HCT116 (cell line): ENCODE data around the gene ERMARD. TPM values are rescaled to one million over a fixed set of nuclear protein-coding genes. Genes with fewer than 3 reads are reported as not detected.

Source experiments
- ATAC-seq: fragments of 200-7000 bp; cut with Tn5 transposase; 2 replicates; pipeline ENCODE4 v1.9.1; 2020; ENCODE audit warnings: mild to moderate bottlenecking, moderate library complexity
- BruUV-seq: library from RNA; stranded (reverse); fragments of 400-500 nt; replicated peaks from 2 replicates; lab custom pipeline; 2021; lab: Mats Ljungman, UMichigan
- CTCF ChIA-PET: fragments of 300-600 bp; sonication (Branson Sonifier 250); formaldehyde crosslinking; loops from one replicate; lab custom pipeline; 2021; ENCODE audit warnings: antibody characterized with exemption; lab: Charles Lee
- POLR2A ChIA-PET: fragments of 300-600, 350-600 bp; sonication (Branson Sonifier 250); formaldehyde crosslinking; loops from one replicate; lab custom pipeline; 2021; ENCODE audit warnings: antibody characterized with exemption; lab: Charles Lee
- RAD21 ChIA-PET, 2 experiments: fragments of 300-600 bp; sonication (Branson Sonifier 250); formaldehyde crosslinking; loops; one replicate each; lab custom pipeline; 2023; ENCODE audit warnings: low total read pairs in 2 of 2; ENCODE audit not compliant: uncharacterized antibody in 2 of 2, unreplicated experiment in 2 of 2, low non-redundant PET in 1 of 2; lab: Charles Lee
- DNase-seq: peaks from one replicate; pipeline ENCODE4 v3.0.0-alpha.2; 2010; ENCODE audit warnings: low read depth, low spot score
- H2AFZ ChIP-seq: fragments of 200-600 bp; shearing (Covaris generic), sonication (generic); 2 replicates; pipeline ENCODE4 v1.6.1; 2017; ENCODE audit warnings: low read depth, mixed run types, mixed read lengths, antibody characterized with exemption, low read length; ENCODE audit not compliant: poor library complexity, severe bottlenecking
- H3K27ac ChIP-seq: 2 replicates; pipeline ENCODE4 v1.5.1; 2012; ENCODE audit warnings: low read depth, low read length
- H3K27me3 ChIP-seq: fragments of 200-600 bp; sonication (generic); 2 replicates; pipeline ENCODE4 v1.6.1; 2016; ENCODE audit warnings: mixed run types, low read length, mixed read lengths; ENCODE audit not compliant: insufficient read depth
- H3K36me3 ChIP-seq, 2 experiments: fragments of 200-500 bp in 1 of 2; fragments of 200-600 bp in 1 of 2; sonication (Bioruptor generic) in 1 of 2; sonication (generic) in 1 of 2; 2 replicates each; pipeline versions ENCODE4 v1.5.1 to v1.6.1; 2014 to 2016; ENCODE audit warnings: low read length in 2 of 2, inconsistent platforms in 1 of 2, mixed read lengths in 1 of 2, mixed run types in 1 of 2; ENCODE audit not compliant: insufficient read depth in 2 of 2, control insufficient read depth in 1 of 2
- H3K4me1 ChIP-seq, 2 experiments: fragments of 200-600 bp in 1 of 2; sonication (generic) in 1 of 2; 2 replicates each; pipeline versions ENCODE4 v1.5.1 to v1.6.1; 2012 to 2017; ENCODE audit warnings: low read length in 2 of 2, inconsistent platforms in 1 of 2, mild to moderate bottlenecking in 1 of 2, mixed read lengths in 1 of 2, mixed run types in 1 of 2, moderate library complexity in 1 of 2; ENCODE audit not compliant: insufficient read depth in 2 of 2, control insufficient read depth in 1 of 2
- H3K4me2 ChIP-seq: fragments of 200-600 bp; sonication (generic); 2 replicates; pipeline ENCODE4 v1.6.1; 2017; ENCODE audit warnings: mixed run types, low read length, mixed read lengths
- H3K4me3 ChIP-seq, 2 experiments: fragments of 200-600 bp in 1 of 2; sonication (generic) in 1 of 2; replicated peaks in 1 of 2; 2 replicates each; pipeline ENCODE4 v1.5.1; 2011 to 2016; ENCODE audit warnings: low read length in 2 of 2, control low read depth in 1 of 2, low read depth in 1 of 2, mild to moderate bottlenecking in 1 of 2, mixed read lengths in 1 of 2, mixed run types in 1 of 2
- H3K79me2 ChIP-seq: fragments of 200-600 bp; sonication (generic); 2 replicates; pipeline ENCODE4 v1.6.1; 2017; ENCODE audit warnings: mild to moderate bottlenecking, mixed run types, low read length, moderate library complexity, mixed read lengths; ENCODE audit not compliant: insufficient read depth
- H3K9ac ChIP-seq: fragments of 200-600 bp; sonication (generic); 2 replicates; pipeline ENCODE4 v1.6.1; 2016; ENCODE audit warnings: low read length, mixed read lengths
- H3K9me2 ChIP-seq: fragments of 200-600 bp; sonication (generic), shearing (Covaris generic); 2 replicates; pipeline ENCODE4 v1.6.1; 2017; ENCODE audit warnings: mixed run types, mild to moderate bottlenecking, moderate library complexity; ENCODE audit not compliant: insufficient read depth
- H3K9me3 ChIP-seq, 2 experiments: fragments of 200-500 bp in 1 of 2; fragments of 200-600 bp in 1 of 2; sonication (Bioruptor generic) in 1 of 2; sonication (generic) in 1 of 2; 2 replicates each; pipeline ENCODE4 v1.6.1; 2014 to 2017; ENCODE audit warnings: low read length in 2 of 2, mixed read lengths in 2 of 2, inconsistent platforms in 1 of 2, low read depth in 1 of 2, mild to moderate bottlenecking in 1 of 2, mixed run types in 1 of 2, moderate library complexity in 1 of 2; ENCODE audit not compliant: control insufficient read depth in 1 of 2, insufficient read depth in 1 of 2
- H4K20me1 ChIP-seq: fragments of 200-600 bp; sonication (generic), shearing (Covaris generic); 2 replicates; pipeline ENCODE4 v1.6.1; 2017; ENCODE audit warnings: mixed run types, mild to moderate bottlenecking, moderate library complexity; ENCODE audit not compliant: insufficient read depth
- POLR2A ChIP-seq: IDR thresholded peaks from 2 replicates; pipeline ENCODE4 v1.7.0; 2011; ENCODE audit warnings: borderline replicate concordance; ENCODE audit not compliant: insufficient read depth, insufficient read length; ENCODE audit errors: extremely low read depth
- SP1 ChIP-seq: IDR thresholded peaks from 2 replicates; pipeline ENCODE4 v1.6.1; 2012; ENCODE audit warnings: low read depth
- intact Hi-C: fragments of 100-400 bp; cut with micrococcal nuclease; formaldehyde crosslinking; loops from 2 replicates; pipeline ENCODE4 v1.10.0; 2022
- total RNA-seq: library from RNA; stranded (reverse); gene quantifications from one replicate; pipeline ENCODE4 v1.2.1, GENCODE V29; 2021; ENCODE audit not compliant: unreplicated experiment
- TF ChIP-seq, protein P1 (sequence below), 3 experiments: fragments of 200-600 bp in 1 of 3; sonication (generic) in 1 of 3; IDR thresholded peaks in 2 of 3; conservative IDR thresholded peaks in 1 of 3; 2 replicates each; pipeline ENCODE4 v1.5.1; 2012 to 2017; ENCODE audit warnings: low read depth in 2 of 3, low read length in 2 of 3, antibody characterized with exemption in 1 of 3, borderline replicate concordance in 1 of 3, control low read depth in 1 of 3, mild to moderate bottlenecking in 1 of 3, mixed read lengths in 1 of 3, mixed run types in 1 of 3, moderate library complexity in 1 of 3; ENCODE audit not compliant: insufficient read depth in 1 of 3
- TF ChIP-seq, protein P2 (sequence below): IDR thresholded peaks from 2 replicates; pipeline ENCODE4 v1.6.1; 2012; ENCODE audit warnings: low read depth

ERMARD gene
- total RNA-seq, 1 experiment from 2014 or later = 24.7 TPM

- no peak overlapping the region for H3K4me3 ChIP-seq
- no peaks in the 10 kb centered on the region; a peak in 1 of 4 replicates for H3K36me3 ChIP-seq
- CTCF ChIA-PET = no interaction called here
- POLR2A ChIA-PET = no interaction called here
- H2AFZ ChIP-seq = no peak overlapping the region
- H3K9me3 ChIP-seq = no peaks in the 10 kb centered on the region
- no peak for DNase-seq
- no peak overlapping the region for H3K27ac ChIP-seq
- H3K4me1 ChIP-seq = no peaks in the 10 kb centered on the region; a peak in 1 of 4 replicates
- ATAC-seq = no peak
- H3K9ac ChIP-seq = no peak overlapping the region
- no peak overlapping the region for H3K4me2 ChIP-seq
- TF ChIP-seq POLR2A = no peak
- no peak for TF ChIP-seq SP1
- TF ChIP-seq, protein P1, sequence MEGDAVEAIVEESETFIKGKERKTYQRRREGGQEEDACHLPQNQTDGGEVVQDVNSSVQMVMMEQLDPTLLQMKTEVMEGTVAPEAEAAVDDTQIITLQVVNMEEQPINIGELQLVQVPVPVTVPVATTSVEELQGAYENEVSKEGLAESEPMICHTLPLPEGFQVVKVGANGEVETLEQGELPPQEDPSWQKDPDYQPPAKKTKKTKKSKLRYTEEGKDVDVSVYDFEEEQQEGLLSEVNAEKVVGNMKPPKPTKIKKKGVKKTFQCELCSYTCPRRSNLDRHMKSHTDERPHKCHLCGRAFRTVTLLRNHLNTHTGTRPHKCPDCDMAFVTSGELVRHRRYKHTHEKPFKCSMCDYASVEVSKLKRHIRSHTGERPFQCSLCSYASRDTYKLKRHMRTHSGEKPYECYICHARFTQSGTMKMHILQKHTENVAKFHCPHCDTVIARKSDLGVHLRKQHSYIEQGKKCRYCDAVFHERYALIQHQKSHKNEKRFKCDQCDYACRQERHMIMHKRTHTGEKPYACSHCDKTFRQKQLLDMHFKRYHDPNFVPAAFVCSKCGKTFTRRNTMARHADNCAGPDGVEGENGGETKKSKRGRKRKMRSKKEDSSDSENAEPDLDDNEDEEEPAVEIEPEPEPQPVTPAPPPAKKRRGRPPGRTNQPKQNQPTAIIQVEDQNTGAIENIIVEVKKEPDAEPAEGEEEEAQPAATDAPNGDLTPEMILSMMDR (IDR thresholded peaks at IDR 0.05 in 2 of 3, conservative IDR thresholded peaks at IDR 0.05 in 1 of 3; ENCODE audit: borderline replicate concordance in 1 of 3, insufficient read depth in 1 of 3, low read depth in 2 of 3, low read length in 2 of 3) = no peak
- TF ChIP-seq, protein P2, sequence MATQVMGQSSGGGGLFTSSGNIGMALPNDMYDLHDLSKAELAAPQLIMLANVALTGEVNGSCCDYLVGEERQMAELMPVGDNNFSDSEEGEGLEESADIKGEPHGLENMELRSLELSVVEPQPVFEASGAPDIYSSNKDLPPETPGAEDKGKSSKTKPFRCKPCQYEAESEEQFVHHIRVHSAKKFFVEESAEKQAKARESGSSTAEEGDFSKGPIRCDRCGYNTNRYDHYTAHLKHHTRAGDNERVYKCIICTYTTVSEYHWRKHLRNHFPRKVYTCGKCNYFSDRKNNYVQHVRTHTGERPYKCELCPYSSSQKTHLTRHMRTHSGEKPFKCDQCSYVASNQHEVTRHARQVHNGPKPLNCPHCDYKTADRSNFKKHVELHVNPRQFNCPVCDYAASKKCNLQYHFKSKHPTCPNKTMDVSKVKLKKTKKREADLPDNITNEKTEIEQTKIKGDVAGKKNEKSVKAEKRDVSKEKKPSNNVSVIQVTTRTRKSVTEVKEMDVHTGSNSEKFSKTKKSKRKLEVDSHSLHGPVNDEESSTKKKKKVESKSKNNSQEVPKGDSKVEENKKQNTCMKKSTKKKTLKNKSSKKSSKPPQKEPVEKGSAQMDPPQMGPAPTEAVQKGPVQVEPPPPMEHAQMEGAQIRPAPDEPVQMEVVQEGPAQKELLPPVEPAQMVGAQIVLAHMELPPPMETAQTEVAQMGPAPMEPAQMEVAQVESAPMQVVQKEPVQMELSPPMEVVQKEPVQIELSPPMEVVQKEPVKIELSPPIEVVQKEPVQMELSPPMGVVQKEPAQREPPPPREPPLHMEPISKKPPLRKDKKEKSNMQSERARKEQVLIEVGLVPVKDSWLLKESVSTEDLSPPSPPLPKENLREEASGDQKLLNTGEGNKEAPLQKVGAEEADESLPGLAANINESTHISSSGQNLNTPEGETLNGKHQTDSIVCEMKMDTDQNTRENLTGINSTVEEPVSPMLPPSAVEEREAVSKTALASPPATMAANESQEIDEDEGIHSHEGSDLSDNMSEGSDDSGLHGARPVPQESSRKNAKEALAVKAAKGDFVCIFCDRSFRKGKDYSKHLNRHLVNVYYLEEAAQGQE = no peak
- H4K20me1 ChIP-seq = no peaks in the 10 kb centered on the region
- no peaks in the 10 kb centered on the region for H3K27me3 ChIP-seq
- H3K79me2 ChIP-seq = no peaks in the 10 kb centered on the region
- RAD21 ChIA-PET = no interaction called here
- intact Hi-C loops = no loop called here
- no TSS peak for BruUV-seq
- no peaks in the 10 kb centered on the region for H3K9me2 ChIP-seq
Observed at GRCh38 chr6:169783971-169784820, 32.8 kb downstream of the ERMARD start.
